Measurements from ENCODE around the gene ENTHD1.

ENTHD1 gene

DNA sequence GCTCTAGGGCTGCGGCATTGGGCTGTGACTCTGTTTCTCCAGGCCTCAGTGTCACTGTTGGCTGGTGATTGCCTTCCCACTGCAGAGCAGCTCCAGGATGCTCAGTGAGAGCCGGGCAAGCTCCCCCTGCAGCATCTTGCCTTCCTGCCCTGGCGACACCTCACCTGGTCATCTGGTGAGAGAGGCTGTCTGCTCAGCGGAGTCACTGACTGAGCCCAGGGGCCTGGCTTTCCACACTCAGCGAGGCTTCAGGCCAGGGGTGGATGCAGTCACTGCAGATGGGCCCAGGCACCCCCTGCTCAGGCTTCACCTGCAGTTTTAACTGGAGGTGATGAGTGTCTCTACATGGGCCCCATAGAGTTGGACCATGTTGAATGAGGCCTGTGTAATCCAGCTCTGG, 186.2 kb downstream of the ENTHD1 start:
- Histone ChIP-seq H3K4me1 (ENCODE audit: control insufficient read depth, low read length) (no peaks in the 10 kb centered on the region), H3F3A (ENCODE audit: control insufficient read depth, insufficient read depth) (no peaks in the 10 kb centered on the region), H3K4me3 (ENCODE audit: low read length) (no peak overlapping the region), H3K9me3 (ENCODE audit: control insufficient read depth, insufficient read depth, low read length) (no peaks in the 10 kb centered on the region), H3K9me2 (replicated peaks; ENCODE audit: control insufficient read depth, low read length) (no peaks in the 10 kb centered on the region), H3K27ac (ENCODE audit: low read depth, low read length) (no peak overlapping the region), H4K20me1 (ENCODE audit: control insufficient read depth, insufficient read depth, low read depth, low read length) (no peaks in the 10 kb centered on the region), H3K4me2 (ENCODE audit: low read length) (no peak overlapping the region), H3K36me3 (ENCODE audit: control insufficient read depth, low read length) (no peaks in the 10 kb centered on the region), H3K27me3 (ENCODE audit: control insufficient read depth, low read length) (no peaks in the 10 kb centered on the region), H3K79me2 (ENCODE audit: control insufficient read depth, low read length) (no peaks in the 10 kb centered on the region)
- TF ChIP-seq EZH2phosphoT487 (IDR thresholded peaks at IDR 0.05; ENCODE audit: borderline replicate concordance, low read length) = no peak
- TF ChIP-seq, protein P1, sequence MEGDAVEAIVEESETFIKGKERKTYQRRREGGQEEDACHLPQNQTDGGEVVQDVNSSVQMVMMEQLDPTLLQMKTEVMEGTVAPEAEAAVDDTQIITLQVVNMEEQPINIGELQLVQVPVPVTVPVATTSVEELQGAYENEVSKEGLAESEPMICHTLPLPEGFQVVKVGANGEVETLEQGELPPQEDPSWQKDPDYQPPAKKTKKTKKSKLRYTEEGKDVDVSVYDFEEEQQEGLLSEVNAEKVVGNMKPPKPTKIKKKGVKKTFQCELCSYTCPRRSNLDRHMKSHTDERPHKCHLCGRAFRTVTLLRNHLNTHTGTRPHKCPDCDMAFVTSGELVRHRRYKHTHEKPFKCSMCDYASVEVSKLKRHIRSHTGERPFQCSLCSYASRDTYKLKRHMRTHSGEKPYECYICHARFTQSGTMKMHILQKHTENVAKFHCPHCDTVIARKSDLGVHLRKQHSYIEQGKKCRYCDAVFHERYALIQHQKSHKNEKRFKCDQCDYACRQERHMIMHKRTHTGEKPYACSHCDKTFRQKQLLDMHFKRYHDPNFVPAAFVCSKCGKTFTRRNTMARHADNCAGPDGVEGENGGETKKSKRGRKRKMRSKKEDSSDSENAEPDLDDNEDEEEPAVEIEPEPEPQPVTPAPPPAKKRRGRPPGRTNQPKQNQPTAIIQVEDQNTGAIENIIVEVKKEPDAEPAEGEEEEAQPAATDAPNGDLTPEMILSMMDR (IDR thresholded peaks at IDR 0.05; ENCODE audit: low read depth, low read length, poor library complexity, severe bottlenecking) = no peak

DNA sequence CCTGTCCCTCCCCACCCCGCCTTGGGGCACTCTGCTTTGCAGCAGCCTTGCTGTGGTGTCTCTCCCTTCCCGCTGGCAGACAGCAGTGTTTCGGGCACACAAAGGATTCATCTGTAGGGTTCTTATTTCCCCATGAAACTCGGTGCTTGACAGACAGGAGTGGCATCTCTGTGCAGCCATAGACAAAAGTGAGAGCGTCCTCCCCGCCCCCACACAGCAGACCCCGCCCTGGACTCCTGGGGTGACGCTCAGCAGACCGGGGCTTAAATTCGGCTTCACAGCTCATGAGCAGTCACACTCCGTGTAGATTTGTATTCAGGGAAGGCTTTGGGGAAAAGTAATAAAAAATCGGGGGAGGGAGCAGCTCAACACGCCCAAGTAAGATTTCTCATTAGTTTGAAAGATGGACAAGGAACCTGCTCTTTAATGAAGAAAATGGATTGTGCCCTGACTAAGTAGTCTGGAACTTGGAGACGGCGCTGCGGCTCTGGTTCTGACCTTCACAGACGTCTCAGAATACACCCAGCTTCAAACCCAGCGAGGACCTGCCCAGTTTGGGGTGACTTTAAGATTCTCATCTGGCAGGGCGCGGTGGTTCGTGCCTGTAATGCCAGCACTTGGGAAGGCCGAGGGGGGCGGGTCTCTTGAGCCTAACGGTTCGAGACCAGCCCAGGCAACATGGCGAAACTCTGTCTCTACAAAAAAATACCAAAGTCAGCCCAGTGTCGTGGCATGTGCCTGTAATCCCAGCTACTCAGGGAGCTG, 187.0 kb downstream of the ENTHD1 start:
- Histone ChIP-seq H3F3A (ENCODE audit: control insufficient read depth, insufficient read depth) (no peaks in the 10 kb centered on the region), H3K9me3 (ENCODE audit: control insufficient read depth, insufficient read depth, low read length) (no peaks in the 10 kb centered on the region), H4K20me1 (ENCODE audit: control insufficient read depth, insufficient read depth, low read depth, low read length) (no peaks in the 10 kb centered on the region), H3K79me2 (ENCODE audit: control insufficient read depth, low read length) (no peaks in the 10 kb centered on the region), H3K4me2 (ENCODE audit: low read length) (no peak overlapping the region), H3K27me3 (ENCODE audit: control insufficient read depth, low read length) (no peaks in the 10 kb centered on the region), H3K4me3 (ENCODE audit: low read length) (no peak overlapping the region), H3K27ac (ENCODE audit: low read depth, low read length) (no peak overlapping the region), H3K9me2 (replicated peaks; ENCODE audit: control insufficient read depth, low read length) (no peaks in the 10 kb centered on the region), H3K4me1 (ENCODE audit: control insufficient read depth, low read length) (no peaks in the 10 kb centered on the region), H3K36me3 (ENCODE audit: control insufficient read depth, low read length) (no peaks in the 10 kb centered on the region)
- TF ChIP-seq, protein P1 (IDR thresholded peaks at IDR 0.05; ENCODE audit: low read depth, low read length, poor library complexity, severe bottlenecking) = no peak
- no peak for TF ChIP-seq EZH2phosphoT487 (IDR thresholded peaks at IDR 0.05; ENCODE audit: borderline replicate concordance, low read length)

- Histone ChIP-seq H3K9me2 (replicated peaks; ENCODE audit: control insufficient read depth, low read length) (no peaks in the 10 kb centered on the region), H3K36me3 (ENCODE audit: control insufficient read depth, low read length) (no peaks in the 10 kb centered on the region), H4K20me1 (ENCODE audit: control insufficient read depth, insufficient read depth, low read depth, low read length) (no peaks in the 10 kb centered on the region), H3K9me3 (ENCODE audit: control insufficient read depth, insufficient read depth, low read length) (no peaks in the 10 kb centered on the region), H3K79me2 (ENCODE audit: control insufficient read depth, low read length) (no peaks in the 10 kb centered on the region), H3K27me3 (ENCODE audit: control insufficient read depth, low read length) (no peaks in the 10 kb centered on the region), H3K4me2 (ENCODE audit: low read length) (no peak overlapping the region), H3K4me3 (ENCODE audit: low read length) (no peak overlapping the region), H3K27ac (ENCODE audit: low read depth, low read length) (no peak overlapping the region), H3K4me1 (ENCODE audit: control insufficient read depth, low read length) (no peaks in the 10 kb centered on the region), H3F3A (ENCODE audit: control insufficient read depth, insufficient read depth) (no peaks in the 10 kb centered on the region)
- no peak for TF ChIP-seq EZH2phosphoT487 (IDR thresholded peaks at IDR 0.05; ENCODE audit: borderline replicate concordance, low read length)
- TF ChIP-seq, protein P1 (IDR thresholded peaks at IDR 0.05; ENCODE audit: low read depth, low read length, poor library complexity, severe bottlenecking) = no peak
Observed at GRCh38 chr22:39705386-39705785, 188.2 kb downstream of the ENTHD1 start.

All from DOHH2 (cell line).